Stimulated activated naive B cell treated with anti-CD40 and anti-IgM and Interleukin-4, amounts not matched to agents 10 μg/mL and 1 μg/mL and 100 μg/mL, for 72 hours (primary cell): ENCODE data around the gene MUC4.
A peak's percentile ranks its signal among the peaks of the same experiment; 100 is the strongest.

Experiments used
- ATAC-seq, 2 donors: fragments of 150-1000 bp; cut with Tn5 transposase; replicated peaks; 2 replicates each; pipeline ENCODE4 v1.10.0; 2021; ENCODE audit warnings: moderate library complexity in 1 of 2
- DNase-seq: peaks from one replicate; pipeline ENCODE4 v3.0.0; 2021
- H3K27ac Mint-ChIP-seq: one replicate; pipeline ENCODE4 v1.8.0; 2022; ENCODE audit warnings: mild to moderate bottlenecking, mixed read lengths
- H3K27me3 Mint-ChIP-seq, 2 donors: one replicate each; pipeline ENCODE4 v1.8.0; 2022; ENCODE audit warnings: mixed read lengths in 2 of 2
- H3K36me3 Mint-ChIP-seq, 2 donors: one replicate each; pipeline ENCODE4 v1.8.0; 2022; ENCODE audit warnings: mixed read lengths in 2 of 2, mild to moderate bottlenecking in 1 of 2
- H3K4me1 Mint-ChIP-seq, 2 donors: one replicate each; pipeline ENCODE4 v1.8.0; 2022; ENCODE audit warnings: mixed read lengths in 2 of 2, mild to moderate bottlenecking in 1 of 2
- H3K4me3 Mint-ChIP-seq, 2 donors: one replicate each; pipeline ENCODE4 v1.8.0; 2022; ENCODE audit warnings: mild to moderate bottlenecking in 2 of 2, mixed read lengths in 2 of 2, moderate library complexity in 1 of 2
- H3K9me3 Mint-ChIP-seq, 2 donors: one replicate each; pipeline ENCODE4 v1.8.0; 2022; ENCODE audit warnings: mixed read lengths in 2 of 2, mild to moderate bottlenecking in 1 of 2

The MUC4 gene, protein sequence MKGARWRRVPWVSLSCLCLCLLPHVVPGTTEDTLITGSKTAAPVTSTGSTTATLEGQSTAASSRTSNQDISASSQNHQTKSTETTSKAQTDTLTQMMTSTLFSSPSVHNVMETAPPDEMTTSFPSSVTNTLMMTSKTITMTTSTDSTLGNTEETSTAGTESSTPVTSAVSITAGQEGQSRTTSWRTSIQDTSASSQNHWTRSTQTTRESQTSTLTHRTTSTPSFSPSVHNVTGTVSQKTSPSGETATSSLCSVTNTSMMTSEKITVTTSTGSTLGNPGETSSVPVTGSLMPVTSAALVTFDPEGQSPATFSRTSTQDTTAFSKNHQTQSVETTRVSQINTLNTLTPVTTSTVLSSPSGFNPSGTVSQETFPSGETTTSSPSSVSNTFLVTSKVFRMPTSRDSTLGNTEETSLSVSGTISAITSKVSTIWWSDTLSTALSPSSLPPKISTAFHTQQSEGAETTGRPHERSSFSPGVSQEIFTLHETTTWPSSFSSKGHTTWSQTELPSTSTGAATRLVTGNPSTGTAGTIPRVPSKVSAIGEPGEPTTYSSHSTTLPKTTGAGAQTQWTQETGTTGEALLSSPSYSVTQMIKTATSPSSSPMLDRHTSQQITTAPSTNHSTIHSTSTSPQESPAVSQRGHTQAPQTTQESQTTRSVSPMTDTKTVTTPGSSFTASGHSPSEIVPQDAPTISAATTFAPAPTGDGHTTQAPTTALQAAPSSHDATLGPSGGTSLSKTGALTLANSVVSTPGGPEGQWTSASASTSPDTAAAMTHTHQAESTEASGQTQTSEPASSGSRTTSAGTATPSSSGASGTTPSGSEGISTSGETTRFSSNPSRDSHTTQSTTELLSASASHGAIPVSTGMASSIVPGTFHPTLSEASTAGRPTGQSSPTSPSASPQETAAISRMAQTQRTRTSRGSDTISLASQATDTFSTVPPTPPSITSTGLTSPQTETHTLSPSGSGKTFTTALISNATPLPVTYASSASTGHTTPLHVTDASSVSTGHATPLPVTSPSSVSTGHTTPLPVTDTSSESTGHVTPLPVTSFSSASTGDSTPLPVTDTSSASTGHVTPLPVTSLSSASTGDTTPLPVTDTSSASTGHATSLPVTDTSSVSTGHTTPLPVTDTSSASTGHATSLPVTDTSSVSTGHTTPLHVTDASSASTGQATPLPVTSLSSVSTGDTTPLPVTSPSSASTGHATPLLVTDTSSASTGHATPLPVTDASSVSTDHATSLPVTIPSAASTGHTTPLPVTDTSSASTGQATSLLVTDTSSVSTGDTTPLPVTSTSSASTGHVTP (N-terminal part only)

DNA sequence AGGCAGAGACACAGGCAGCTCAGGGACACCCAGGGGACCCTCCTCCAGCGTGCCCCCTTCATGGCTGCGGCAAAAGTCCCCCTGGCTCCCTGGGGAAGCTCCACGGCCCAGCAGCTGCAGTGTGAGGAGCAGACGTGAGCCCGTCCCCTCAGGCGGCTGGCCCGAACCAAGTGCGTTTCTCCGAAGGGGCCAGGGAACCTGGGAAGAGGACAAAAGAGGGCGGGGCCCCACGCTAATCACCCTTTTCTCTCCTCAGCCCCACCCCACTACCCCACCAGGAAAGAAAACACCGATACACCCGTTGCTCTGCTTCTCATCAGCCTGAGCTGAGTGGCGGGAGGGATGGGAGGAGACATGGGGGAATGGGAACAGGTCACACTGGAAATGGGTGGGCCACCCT is at the start of gene MUC4:
Gene MUC4, minus strand, starts transcription at position 174 of the 400 bp plus-strand sequence. Its CDS starts 112 bp downstream, at position 62.
- DNase-seq (no peak), ATAC-seq (no peak)
- Mint-ChIP-seq H3K9me3 (no peaks in the 10 kb centered on the region), H3K27me3 (peaks cover 18 to 21% of the 10 kb centered on the region in 2 donors), H3K4me1 (peaks cover 3 to 11% of the 10 kb centered on the region in 2 donors), H3K27ac (no peak within 1 kb of the TSS), H3K36me3 (no peaks in the 10 kb centered on the region), H3K4me3 (no peak within 1 kb of the TSS)

- DNase-seq (no peak), ATAC-seq (no peak)
- Mint-ChIP-seq H3K9me3 (no peaks in the 10 kb centered on the region), H3K4me1 (peaks cover 9 to 16% of the 10 kb centered on the region in 2 donors), H3K27me3 (peaks cover 0 to 4% of the 10 kb centered on the region in 2 donors), H3K36me3 (peaks cover 6 to 8% of the 10 kb centered on the region in 2 donors), H3K27ac (peak overlapping the region; percentile 85), H3K4me3 (peak overlapping the region in 1 of 2 donors; percentile 8)
Measured at GRCh38 chr3:195860456-195860855, 48.7 kb upstream of the MUC4 start.

DNA sequence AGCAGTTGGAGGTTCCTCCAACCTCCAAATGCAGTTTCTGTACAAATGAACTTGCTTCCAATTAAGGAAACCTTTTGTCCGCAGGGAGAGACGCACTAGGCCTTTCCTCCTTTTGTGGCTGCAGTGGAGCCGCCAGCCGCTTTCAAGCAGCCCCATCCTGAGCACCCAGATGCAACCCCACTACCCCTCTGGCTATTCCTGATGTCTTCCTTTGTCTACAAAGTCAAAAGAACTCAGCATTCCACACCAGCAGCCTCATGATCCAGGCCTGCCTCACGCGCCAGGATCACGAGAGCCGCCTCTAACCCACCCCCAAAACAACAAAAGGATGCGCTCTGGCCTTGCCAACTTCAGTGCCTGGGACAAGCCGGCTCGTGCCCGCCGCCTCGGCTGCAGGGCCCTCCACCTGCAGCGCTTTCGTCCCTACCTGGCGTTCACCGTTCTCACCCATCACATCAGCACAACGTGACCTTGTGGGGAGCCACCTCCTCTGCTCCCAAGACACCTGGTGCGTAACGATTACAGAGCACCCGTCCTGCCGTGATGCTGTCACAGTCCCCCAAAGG is 48.2 kb upstream of the MUC4 start:
- no peak for ATAC-seq
- H3K9me3 Mint-ChIP-seq = no peaks in the 10 kb centered on the region
- H3K36me3 Mint-ChIP-seq = peaks cover 5 to 6% of the 10 kb centered on the region in 2 donors
- H3K27me3 Mint-ChIP-seq = peaks cover 0 to 4% of the 10 kb centered on the region in 2 donors
- H3K27ac Mint-ChIP-seq = no peak overlapping the region
- H3K4me1 Mint-ChIP-seq = peaks cover 9 to 16% of the 10 kb centered on the region in 2 donors
- H3K4me3 Mint-ChIP-seq = peak overlapping the region in 1 of 2 donors; percentile 86
- no peak for DNase-seq

DNA sequence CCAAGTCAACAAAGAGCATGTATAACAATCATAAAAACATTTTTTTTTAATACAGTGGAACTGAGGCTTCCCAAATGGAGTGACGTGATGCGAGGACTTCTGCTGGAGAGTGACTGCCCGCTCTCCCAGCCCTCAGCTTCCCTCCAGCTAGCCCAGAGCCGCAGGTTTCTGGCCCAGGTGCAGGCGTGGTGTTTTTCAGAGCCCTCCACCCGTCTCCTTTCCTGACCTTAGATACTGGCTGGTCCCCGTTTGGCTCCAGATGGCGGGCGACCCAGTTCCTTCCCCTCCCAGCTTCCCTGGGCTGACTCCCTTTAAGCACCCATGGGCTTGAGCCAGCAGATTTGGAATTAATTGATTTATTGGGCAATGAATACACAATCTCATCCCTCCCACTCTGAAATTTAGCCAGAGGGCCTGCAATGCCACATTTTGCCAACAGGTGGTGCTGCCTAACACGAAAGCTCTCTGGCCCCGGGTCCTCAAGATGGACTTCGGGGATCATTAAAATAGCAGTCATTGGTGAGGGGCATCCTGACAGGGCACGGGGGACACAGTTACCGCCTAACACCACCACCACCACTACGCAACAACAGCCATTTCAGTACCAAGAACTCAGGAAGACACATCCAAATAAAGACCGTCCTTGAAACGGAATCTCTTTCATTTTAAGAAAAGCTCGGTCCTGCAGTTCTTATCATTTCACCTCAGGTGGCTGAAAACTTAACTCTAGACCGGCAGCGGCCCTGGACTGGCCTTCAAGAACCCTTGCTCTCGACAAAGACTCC is 47.5 kb upstream of the MUC4 start:
- Mint-ChIP-seq H3K27me3 (peaks cover 0 to 4% of the 10 kb centered on the region in 2 donors), H3K36me3 (peaks cover 5% of the 10 kb centered on the region in 2 donors), H3K4me3 (peak overlapping the region; percentile 77 to 86), H3K27ac (peak overlapping the region; percentile 70), H3K9me3 (no peaks in the 10 kb centered on the region), H3K4me1 (peaks cover 9 to 16% of the 10 kb centered on the region in 2 donors)
- peak; percentile 64 for DNase-seq
- peak; percentile 62 to 74 for ATAC-seq

GRCh38 chr3:195856410-195857084 is 44.8 kb upstream of the MUC4 start:
- Mint-ChIP-seq H3K27me3 (peaks cover 6 to 11% of the 10 kb centered on the region in 2 donors), H3K4me3 (no peak overlapping the region), H3K9me3 (no peaks in the 10 kb centered on the region), H3K36me3 (no peaks in the 10 kb centered on the region), H3K4me1 (peaks cover 5 to 10% of the 10 kb centered on the region in 2 donors), H3K27ac (no peak overlapping the region)
- no peak for ATAC-seq
- DNase-seq = no peak

DNA sequence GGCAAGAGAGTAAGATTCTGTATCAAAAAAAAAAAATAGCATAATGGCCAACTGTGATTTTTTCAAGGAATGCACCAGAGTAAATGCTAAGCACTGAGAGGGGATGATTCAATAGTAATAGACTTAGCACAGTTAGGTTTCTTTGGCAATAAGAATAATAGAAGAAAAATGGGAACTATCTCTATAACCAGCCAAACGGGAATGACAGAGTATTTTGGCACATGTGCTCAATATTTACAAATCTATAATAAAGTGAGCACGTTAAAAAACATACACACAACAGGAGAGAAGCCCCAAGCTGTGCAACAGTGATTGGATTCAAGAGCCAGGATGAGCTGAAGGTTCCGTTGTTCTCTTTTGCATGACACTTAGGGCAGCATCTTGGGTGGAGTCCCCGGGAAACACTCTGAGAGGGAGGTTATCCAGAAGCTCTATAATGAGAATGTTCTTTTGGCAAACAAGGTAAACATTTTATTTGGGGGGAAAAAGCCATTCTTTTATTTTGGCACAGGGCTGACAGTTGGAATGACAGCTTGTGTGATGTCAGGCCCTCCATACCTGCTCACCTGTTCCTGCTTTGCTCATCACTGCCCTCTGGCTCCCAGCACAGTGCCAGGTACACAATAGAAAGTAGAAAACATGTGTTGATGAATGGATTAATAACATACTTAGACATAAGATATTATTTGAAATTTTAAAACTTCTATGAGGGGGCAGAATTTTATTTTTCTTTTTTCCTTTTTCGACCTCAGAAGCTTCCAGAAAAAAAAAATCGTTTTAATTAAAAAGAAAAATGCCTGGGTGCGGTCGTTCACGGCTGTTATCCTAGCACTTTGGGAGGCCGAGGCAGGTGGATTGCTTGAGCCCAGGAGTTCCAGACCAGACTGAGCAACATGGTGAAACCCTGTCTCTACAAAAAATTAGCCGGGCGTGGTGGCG is 44.0 kb upstream of the MUC4 start:
- Mint-ChIP-seq H3K4me1 (peaks cover 8 to 18% of the 10 kb centered on the region in 2 donors), H3K9me3 (no peaks in the 10 kb centered on the region), H3K36me3 (no peaks in the 10 kb centered on the region), H3K27ac (no peak overlapping the region), H3K4me3 (no peak overlapping the region), H3K27me3 (peaks cover 11 to 14% of the 10 kb centered on the region in 2 donors)
- DNase-seq (no peak), ATAC-seq (no peak)

DNA sequence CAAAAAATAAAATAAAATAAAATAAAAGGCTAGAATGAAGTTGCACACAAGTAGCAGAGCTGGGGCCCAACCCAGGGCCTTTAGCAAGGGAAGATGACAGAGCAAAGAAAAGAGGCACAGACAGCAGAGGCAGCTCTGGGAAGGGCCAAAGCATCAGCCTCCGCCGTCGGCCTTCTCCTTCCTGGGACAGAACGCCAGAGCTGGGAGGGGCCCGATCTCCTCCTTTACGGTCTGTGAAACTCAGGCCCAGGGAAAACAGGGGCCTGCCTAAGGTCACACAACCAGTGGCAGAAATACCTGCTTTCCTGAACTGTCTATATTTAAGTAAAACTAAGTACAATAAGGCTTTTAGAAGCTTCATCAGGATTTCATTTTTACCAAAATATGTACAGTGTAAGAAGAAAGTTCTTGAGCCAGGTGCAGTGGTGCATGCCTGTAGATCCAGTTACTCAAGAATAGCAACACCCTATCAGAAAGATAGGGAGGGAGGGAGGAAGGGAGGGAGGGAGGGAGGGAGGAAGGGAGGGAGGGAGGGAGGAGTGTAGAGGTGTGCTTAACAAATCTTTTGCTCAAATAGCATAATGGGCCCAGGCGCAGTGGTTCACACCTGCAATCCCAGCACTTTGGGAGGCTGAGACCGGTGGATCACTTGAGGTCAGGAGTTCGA is 43.0 kb upstream of the MUC4 start:
- H3K4me3 Mint-ChIP-seq = no peak overlapping the region
- ATAC-seq (no peak), DNase-seq (no peak)
- no peaks in the 10 kb centered on the region for H3K36me3 Mint-ChIP-seq
- H3K27ac Mint-ChIP-seq = no peak overlapping the region
- H3K4me1 Mint-ChIP-seq = peaks cover 11 to 21% of the 10 kb centered on the region in 2 donors
- no peaks in the 10 kb centered on the region for H3K9me3 Mint-ChIP-seq
- peaks cover 11 to 14% of the 10 kb centered on the region in 2 donors for H3K27me3 Mint-ChIP-seq

GRCh38 chr3:195853996-195854395 is 42.3 kb upstream of the MUC4 start:
- no peak overlapping the region for H3K27ac Mint-ChIP-seq
- peaks cover 9 to 14% of the 10 kb centered on the region in 2 donors for H3K4me1 Mint-ChIP-seq
- H3K27me3 Mint-ChIP-seq = peaks cover 8 to 14% of the 10 kb centered on the region in 2 donors
- no peaks in the 10 kb centered on the region for H3K36me3 Mint-ChIP-seq
- no peaks in the 10 kb centered on the region for H3K9me3 Mint-ChIP-seq
- DNase-seq (no peak), ATAC-seq (no peak)
- H3K4me3 Mint-ChIP-seq = no peak overlapping the region

DNA sequence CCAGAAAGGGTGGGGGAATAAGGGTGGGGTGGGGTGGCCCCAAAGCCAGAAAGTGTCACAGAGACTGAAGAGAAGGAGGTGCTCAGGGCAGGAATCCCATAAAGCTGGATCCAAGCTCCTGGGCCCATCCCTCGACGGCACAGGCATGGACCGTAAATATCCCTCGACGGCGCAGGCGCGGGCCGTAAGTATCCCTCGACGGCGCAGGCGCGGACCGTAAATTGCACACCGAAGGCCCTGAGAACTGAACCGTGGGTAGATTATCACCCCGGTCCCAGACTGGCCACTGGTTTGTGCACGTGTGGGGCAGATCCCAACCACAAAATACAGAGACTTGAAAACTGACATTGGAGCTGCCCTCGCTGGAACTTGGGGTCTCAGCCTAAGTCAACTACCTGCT is 41.3 kb upstream of the MUC4 start:
- H3K4me1 Mint-ChIP-seq = peaks cover 9 to 13% of the 10 kb centered on the region in 2 donors
- no peaks in the 10 kb centered on the region for H3K36me3 Mint-ChIP-seq
- ATAC-seq (no peak), DNase-seq (no peak)
- no peak overlapping the region for H3K4me3 Mint-ChIP-seq
- H3K9me3 Mint-ChIP-seq = no peaks in the 10 kb centered on the region
- H3K27ac Mint-ChIP-seq = no peak overlapping the region
- H3K27me3 Mint-ChIP-seq = peaks cover 8 to 14% of the 10 kb centered on the region in 2 donors

GRCh38 chr3:195850857-195851543 is 39.3 kb upstream of the MUC4 start:
- H3K36me3 Mint-ChIP-seq = no peaks in the 10 kb centered on the region
- peak overlapping the region in 1 of 2 donors; percentile 60 for H3K4me3 Mint-ChIP-seq
- DNase-seq (peak; percentile 79), ATAC-seq (peak; percentile 86 to 96)
- no peaks in the 10 kb centered on the region for H3K9me3 Mint-ChIP-seq
- H3K27me3 Mint-ChIP-seq = peaks cover 8 to 14% of the 10 kb centered on the region in 2 donors
- H3K4me1 Mint-ChIP-seq = peaks cover 9 to 13% of the 10 kb centered on the region in 2 donors
- H3K27ac Mint-ChIP-seq = no peak overlapping the region
